ENCODE measurements around the gene SSR2.

Gene SSR2

GRCh38 chr1:156012051-156012817, 8.5 kb downstream of the SSR2 start:
- H3K27me3 ChIP-seq (ENCODE audit: control insufficient read depth, low read length), result no peaks in the 10 kb centered on the region
- H3K9me2 ChIP-seq (replicated peaks; ENCODE audit: control insufficient read depth, low read length), result no peaks in the 10 kb centered on the region
- no peak overlapping the region for H3K4me2 ChIP-seq (ENCODE audit: low read length)
- H3K36me3 ChIP-seq (ENCODE audit: control insufficient read depth, low read length), result peaks cover 71% of the 10 kb centered on the region
- no peaks in the 10 kb centered on the region for H3K4me1 ChIP-seq (ENCODE audit: control insufficient read depth, low read length)
- H3K4me3 ChIP-seq (ENCODE audit: low read length), result no peak overlapping the region
- H3K27ac ChIP-seq (ENCODE audit: low read depth, low read length), result no peak overlapping the region
- no peaks in the 10 kb centered on the region for H3K9me3 ChIP-seq (ENCODE audit: control insufficient read depth, insufficient read depth, low read length)
- TF ChIP-seq EZH2phosphoT487 (IDR thresholded peaks at IDR 0.05; ENCODE audit: borderline replicate concordance, low read length) (no peak), CTCF (IDR thresholded peaks at IDR 0.05; ENCODE audit: low read depth, low read length, poor library complexity, severe bottlenecking) (no peak)
- no peaks in the 10 kb centered on the region for H4K20me1 ChIP-seq (ENCODE audit: control insufficient read depth, insufficient read depth, low read depth, low read length)
- no peaks in the 10 kb centered on the region for H3K79me2 ChIP-seq (ENCODE audit: control insufficient read depth, low read length)
- H3F3A ChIP-seq (ENCODE audit: control insufficient read depth, insufficient read depth), result no peaks in the 10 kb centered on the region

GRCh38 chr1:156009404-156009803, 11.3 kb downstream of the SSR2 start:
- Histone ChIP-seq H3K9me2 (replicated peaks; ENCODE audit: control insufficient read depth, low read length) (no peaks in the 10 kb centered on the region), H3K27ac (ENCODE audit: low read depth, low read length) (no peak overlapping the region), H3K27me3 (ENCODE audit: control insufficient read depth, low read length) (no peaks in the 10 kb centered on the region), H3K4me2 (ENCODE audit: low read length) (no peak overlapping the region), H3F3A (ENCODE audit: control insufficient read depth, insufficient read depth) (no peaks in the 10 kb centered on the region), H4K20me1 (ENCODE audit: control insufficient read depth, insufficient read depth, low read depth, low read length) (no peaks in the 10 kb centered on the region), H3K4me1 (ENCODE audit: control insufficient read depth, low read length) (no peaks in the 10 kb centered on the region), H3K79me2 (ENCODE audit: control insufficient read depth, low read length) (no peaks in the 10 kb centered on the region), H3K36me3 (ENCODE audit: control insufficient read depth, low read length) (peaks cover 58% of the 10 kb centered on the region), H3K9me3 (ENCODE audit: control insufficient read depth, insufficient read depth, low read length) (no peaks in the 10 kb centered on the region), H3K4me3 (ENCODE audit: low read length) (no peak overlapping the region)
- TF ChIP-seq CTCF (IDR thresholded peaks at IDR 0.05; ENCODE audit: low read depth, low read length, poor library complexity, severe bottlenecking), result no peak
- no peak for TF ChIP-seq EZH2phosphoT487 (IDR thresholded peaks at IDR 0.05; ENCODE audit: borderline replicate concordance, low read length)

- Histone ChIP-seq H3K79me2 (ENCODE audit: control insufficient read depth, low read length) (no peaks in the 10 kb centered on the region), H3F3A (ENCODE audit: control insufficient read depth, insufficient read depth) (no peaks in the 10 kb centered on the region), H3K27ac (ENCODE audit: low read depth, low read length) (no peak overlapping the region), H4K20me1 (ENCODE audit: control insufficient read depth, insufficient read depth, low read depth, low read length) (no peaks in the 10 kb centered on the region), H3K36me3 (ENCODE audit: control insufficient read depth, low read length) (peaks cover 35% of the 10 kb centered on the region), H3K9me2 (replicated peaks; ENCODE audit: control insufficient read depth, low read length) (no peaks in the 10 kb centered on the region), H3K9me3 (ENCODE audit: control insufficient read depth, insufficient read depth, low read length) (no peaks in the 10 kb centered on the region), H3K4me1 (ENCODE audit: control insufficient read depth, low read length) (no peaks in the 10 kb centered on the region), H3K4me3 (ENCODE audit: low read length) (no peak overlapping the region), H3K4me2 (ENCODE audit: low read length) (no peak overlapping the region), H3K27me3 (ENCODE audit: control insufficient read depth, low read length) (no peaks in the 10 kb centered on the region)
- TF ChIP-seq EZH2phosphoT487 (IDR thresholded peaks at IDR 0.05; ENCODE audit: borderline replicate concordance, low read length), result no peak
- no peak for TF ChIP-seq CTCF (IDR thresholded peaks at IDR 0.05; ENCODE audit: low read depth, low read length, poor library complexity, severe bottlenecking)
Measured at GRCh38 chr1:156006666-156007376, 13.9 kb downstream of the SSR2 start.

All from DOHH2 (cell line).